GM23338 (cell line): ENCODE results near the gene NT5C.

Experiments used
- CREB1 ChIP-seq: fragments of 250-450 bp; sonication (Bioruptor Pico); IDR thresholded peaks from 2 replicates; pipeline ENCODE4 v1.5.0; 2020; ENCODE audit warnings: low read depth, mild to moderate bottlenecking, moderate library complexity
- CTCF ChIP-seq, 2 experiments: fragments of 200-600 bp in 1 of 2; sonication (generic) in 1 of 2; conservative IDR thresholded peaks; 2 replicates each; pipeline versions ENCODE4 v1.5.1 to v1.6.1; 2016 to 2017; ENCODE audit warnings: antibody characterized with exemption in 2 of 2, low read depth in 2 of 2, mild to moderate bottlenecking in 2 of 2, moderate library complexity in 1 of 2
- EZH2 ChIP-seq: fragments of 200-600 bp; sonication (generic); IDR thresholded peaks from one replicate; pipeline ENCODE4 v1.8.0; 2017; ENCODE audit warnings: antibody characterized with exemption, mild to moderate bottlenecking, low read depth; ENCODE audit not compliant: unreplicated experiment
- EZH2phosphoT487 ChIP-seq: fragments of 200-600 bp; sonication (generic); IDR thresholded peaks from one replicate; pipeline ENCODE4 v1.8.1; 2018; ENCODE audit warnings: antibody characterized with exemption; ENCODE audit not compliant: unreplicated experiment
- JUNB ChIP-seq: IDR thresholded peaks from one replicate; pipeline ENCODE4 v1.6.1; 2016; ENCODE audit warnings: antibody characterized with exemption; ENCODE audit not compliant: unreplicated experiment
- NANOG ChIP-seq: IDR thresholded peaks from 2 replicates; pipeline ENCODE4 v1.6.1; 2016; ENCODE audit warnings: antibody characterized with exemption, borderline replicate concordance
- POLR2AphosphoS5 ChIP-seq: IDR thresholded peaks from 2 replicates; pipeline ENCODE4 v1.6.1; 2016; ENCODE audit warnings: antibody characterized with exemption, low read depth
- REST ChIP-seq: IDR thresholded peaks from one replicate; pipeline ENCODE4 v1.6.1; 2018; ENCODE audit warnings: antibody characterized with exemption; ENCODE audit not compliant: unreplicated experiment
- STAT1 ChIP-seq: IDR thresholded peaks from one replicate; pipeline ENCODE4 v1.6.1; 2016; ENCODE audit warnings: antibody characterized with exemption; ENCODE audit not compliant: unreplicated experiment
- ZNF114 ChIP-seq: fragments of 250-450 bp; sonication (Bioruptor Pico); IDR thresholded peaks from 2 replicates; pipeline ENCODE4 v1.5.0; 2020; ENCODE audit warnings: mild to moderate bottlenecking, moderate library complexity
- ZNF331 ChIP-seq: fragments of 250-450 bp; sonication (Bioruptor Pico); IDR thresholded peaks from 2 replicates; pipeline ENCODE4 v1.5.0; 2020; ENCODE audit warnings: low read depth, mild to moderate bottlenecking, moderate library complexity
- ZNF462 ChIP-seq: fragments of 250-450 bp; sonication (Bioruptor Pico); IDR thresholded peaks from 2 replicates; pipeline ENCODE4 v1.5.0; 2020; ENCODE audit warnings: mild to moderate bottlenecking, moderate library complexity

- TF ChIP-seq CTCF (conservative IDR thresholded peaks at IDR 0.05; ENCODE audit: low read depth in 2 of 2) (no peak), POLR2AphosphoS5 (no peak), EZH2 (no peak), NANOG (no peak), JUNB (no peak), ZNF462 (CRISPR knock-in tag) (no peak), REST (no peak), ZNF114 (CRISPR knock-in tag) (no peak), EZH2phosphoT487 (no peak), CREB1 (CRISPR knock-in tag) (no peak), STAT1 (no peak), ZNF331 (CRISPR knock-in tag) (no peak)
Observed at GRCh38 chr17:75108193-75108592, 23.3 kb downstream of the NT5C start.
